Glomerular endothelial cell (primary cell): ENCODE measurements around the gene RAB7A. TPM values are rescaled to one million over a fixed set of nuclear protein-coding genes. Genes with fewer than 3 reads are reported as not detected.
"Not testable (repeated sequence)": the region's sequence is repeated elsewhere in the genome, so short reads cannot be mapped to it uniquely, and the experiment has no call there.

Source experiments
- DNase-seq: peaks from one replicate; pipeline ENCODE4 v3.0.0-alpha.2; 2011; ENCODE audit warnings: low read depth, low spot score; ENCODE audit errors: extremely low read depth
- total RNA-seq: library from RNA; depleted of rRNA; stranded (reverse); fragments of >200 nt; gene quantifications from 2 replicates; pipeline ENCODE4 v1.2.3, GENCODE V29; 2015

RAB7A gene
- total RNA-seq, 1 donor from 2014 or later = 162 TPM

DNA sequence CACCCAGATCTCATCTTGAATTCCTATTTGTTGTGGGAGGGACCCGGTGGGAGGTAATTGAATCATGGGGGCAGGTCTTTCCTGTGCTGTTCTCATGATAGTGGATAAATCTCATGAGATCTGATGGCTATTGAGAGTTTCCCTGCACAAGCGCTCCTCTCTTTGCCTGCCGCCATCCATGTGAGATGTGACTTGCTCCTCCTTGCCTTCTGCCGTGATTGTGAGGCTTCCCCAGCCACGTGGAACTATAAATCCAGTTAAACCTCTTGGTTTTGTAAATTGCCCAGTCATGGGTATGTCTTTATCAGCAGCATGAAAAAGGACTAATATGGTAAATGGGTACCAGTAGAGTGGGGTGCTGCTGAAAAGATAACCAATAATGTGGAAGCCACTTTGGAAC lies 23.6 kb downstream of the RAB7A start:
- DNase-seq = not testable (repeated sequence)

DNA sequence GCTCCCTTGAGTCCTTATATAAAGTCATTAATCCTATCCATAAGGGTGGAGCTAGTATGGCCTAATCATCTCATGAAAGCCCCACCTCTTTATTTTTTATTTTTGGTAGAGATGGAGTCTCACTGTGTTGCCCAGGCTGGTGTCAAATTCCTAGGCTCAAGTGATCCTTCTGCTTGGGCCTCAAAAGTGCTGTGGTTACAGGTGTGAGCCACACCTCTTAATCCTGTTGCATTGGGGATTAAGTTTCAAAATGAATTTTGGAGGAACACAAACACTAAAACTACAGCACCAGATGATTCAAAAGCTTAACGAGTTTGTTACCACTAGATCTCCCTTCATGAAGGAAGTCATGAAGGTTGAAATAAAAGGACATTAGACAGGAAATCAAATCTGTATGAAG lies 27.7 kb downstream of the RAB7A start:
- DNase-seq = no peak

DNA sequence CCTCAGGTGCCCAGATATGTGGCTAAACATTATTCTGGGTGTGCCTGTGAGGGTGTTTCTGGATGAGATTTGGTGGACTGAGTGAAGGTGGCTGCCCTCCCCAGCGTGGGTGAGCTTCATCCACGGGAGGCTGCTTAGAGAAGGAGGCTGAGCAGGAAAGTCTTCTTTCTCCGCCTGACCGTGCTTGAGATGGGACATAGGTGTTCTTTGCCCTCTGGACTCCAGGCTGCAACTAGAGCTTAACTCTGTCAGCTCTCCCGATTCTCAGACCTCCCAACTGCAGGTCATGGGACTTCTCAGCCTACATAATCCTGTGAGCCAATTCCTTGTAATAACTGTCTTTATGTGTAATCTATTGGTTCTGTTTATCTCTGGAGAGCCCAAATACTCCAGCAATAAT lies 34.1 kb downstream of the RAB7A start:
- no peak for DNase-seq

DNA sequence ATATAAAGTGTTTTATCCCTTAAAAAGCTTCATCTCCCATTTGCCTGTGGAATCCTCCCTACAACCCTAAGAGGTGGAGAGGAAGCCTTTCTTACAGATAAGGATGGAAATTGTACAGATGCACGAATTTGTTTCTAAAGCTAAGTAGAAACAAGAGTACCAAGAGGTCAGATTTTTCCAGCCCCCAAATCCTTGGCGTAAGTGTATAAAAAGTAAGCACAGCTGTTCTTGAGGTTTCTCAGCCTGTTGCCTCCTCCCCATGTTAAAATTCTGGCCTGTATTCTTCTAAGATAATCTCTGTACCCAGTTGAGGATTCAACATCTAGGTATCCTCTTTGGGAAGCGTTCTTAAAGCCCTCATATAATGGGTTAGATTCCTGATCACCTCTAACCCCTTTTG lies 34.9 kb downstream of the RAB7A start:
- DNase-seq = no peak

DNA sequence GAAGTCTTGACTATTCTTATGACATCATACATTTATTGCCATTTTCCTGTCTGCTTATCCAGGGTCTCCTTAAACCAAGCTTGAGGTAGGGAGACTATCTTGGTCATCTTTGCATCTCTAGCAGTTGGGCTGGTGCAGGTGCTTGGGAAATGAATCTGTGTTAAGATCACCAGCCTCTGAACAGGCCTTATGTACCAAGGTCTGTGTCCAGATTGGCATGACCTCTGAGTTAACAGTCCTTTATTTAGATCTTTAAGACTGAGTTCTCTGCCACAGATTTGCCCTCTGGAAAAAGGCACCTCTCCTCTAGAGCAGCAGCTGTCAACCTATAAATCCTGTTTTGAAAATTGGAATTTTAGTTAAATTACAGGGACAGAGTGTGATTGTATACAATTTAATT lies 35.4 kb downstream of the RAB7A start:
- no peak for DNase-seq

DNA sequence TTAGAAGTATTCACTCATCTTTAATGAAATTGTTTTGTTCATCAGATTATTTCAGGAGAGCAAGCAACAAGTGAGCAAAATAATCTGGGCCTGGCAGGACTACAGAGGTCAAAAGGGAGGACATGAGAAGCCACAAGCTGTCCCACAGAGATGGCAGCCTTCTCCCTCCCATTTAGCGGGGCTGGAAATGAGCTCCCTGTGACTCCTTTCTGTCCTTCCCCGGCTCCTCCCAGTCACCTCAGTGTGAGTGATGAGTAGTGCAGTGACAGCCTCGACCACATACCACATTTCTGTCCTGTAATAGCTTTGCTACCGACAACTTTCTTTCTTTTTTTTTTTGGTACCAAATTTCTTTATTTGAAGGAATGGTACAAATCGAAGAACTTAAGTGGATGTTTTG lies 38.0 kb downstream of the RAB7A start:
- DNase-seq = no peak

DNA sequence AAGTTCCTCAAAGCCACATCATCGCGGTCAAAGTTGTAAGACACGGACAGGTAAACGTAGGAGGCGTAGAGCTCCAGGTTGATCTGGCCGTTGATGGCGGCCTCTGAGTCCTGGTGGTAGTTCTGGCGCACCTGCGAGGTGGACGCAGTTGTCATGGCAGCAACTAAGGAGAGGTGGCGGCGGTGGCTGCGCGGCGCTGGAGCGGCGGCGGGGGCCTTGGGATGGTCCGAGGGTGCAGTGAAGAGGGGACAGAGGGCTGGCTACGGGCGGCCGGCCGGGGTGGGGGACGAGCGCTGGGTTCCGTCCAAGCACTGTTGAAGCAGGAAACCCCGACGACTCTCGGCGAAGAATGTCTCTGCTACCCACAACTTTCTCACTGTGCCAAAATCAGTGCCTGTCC lies 38.9 kb downstream of the RAB7A start:
- DNase-seq = no peak

DNA sequence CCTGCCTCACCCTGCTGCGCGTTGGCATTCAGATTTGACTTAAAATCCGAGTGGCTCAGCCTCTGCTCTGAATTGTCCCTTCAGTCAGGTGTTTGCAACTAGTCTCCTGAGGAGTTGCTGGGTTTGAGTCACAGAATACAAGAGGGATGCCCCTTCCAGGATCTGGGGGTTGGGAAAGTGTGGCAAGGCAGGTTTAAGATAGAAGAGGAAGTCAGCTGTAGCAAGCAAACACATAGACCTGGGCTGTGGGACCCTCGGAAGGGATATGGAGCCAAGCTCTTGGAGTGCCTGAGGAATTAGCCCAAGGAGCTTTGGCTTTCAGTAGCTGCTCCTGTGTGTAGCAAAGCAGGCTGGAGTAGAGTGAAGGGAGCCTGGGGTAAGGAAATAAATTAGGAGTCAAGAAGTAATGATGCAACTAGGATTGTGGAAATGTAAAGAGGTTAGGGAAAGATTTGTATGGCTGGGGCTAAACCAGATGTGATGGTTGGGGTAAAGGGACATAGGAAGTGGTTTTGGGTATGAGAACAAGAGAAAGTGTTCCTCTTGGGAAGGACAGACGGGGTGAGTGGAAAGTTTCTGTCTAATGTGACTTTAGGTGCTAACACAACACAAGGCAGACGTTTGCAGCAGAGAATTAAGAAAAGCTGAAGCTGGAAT lies 41.2 kb downstream of the RAB7A start:
- no peak for DNase-seq

DNA sequence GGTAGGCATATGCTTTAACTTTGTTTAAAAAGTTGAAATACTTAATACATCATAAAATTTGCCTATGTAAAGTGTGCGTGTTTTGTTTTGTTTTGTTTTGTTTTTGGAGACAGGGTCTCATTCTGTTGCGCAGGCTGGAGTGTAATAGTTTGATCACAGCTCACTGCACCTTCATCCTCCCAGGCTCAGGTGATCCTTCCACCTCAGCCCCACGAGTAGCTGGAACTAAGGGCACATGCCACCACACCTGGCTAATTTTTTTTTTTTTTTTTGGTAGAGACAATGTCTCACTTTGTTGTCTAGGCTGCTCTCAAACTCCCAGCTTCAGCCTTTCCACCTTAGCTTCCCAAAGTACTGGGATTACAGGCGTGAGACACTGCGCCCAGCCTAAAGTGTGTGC lies 42.5 kb downstream of the RAB7A start:
- DNase-seq = no peak

DNA sequence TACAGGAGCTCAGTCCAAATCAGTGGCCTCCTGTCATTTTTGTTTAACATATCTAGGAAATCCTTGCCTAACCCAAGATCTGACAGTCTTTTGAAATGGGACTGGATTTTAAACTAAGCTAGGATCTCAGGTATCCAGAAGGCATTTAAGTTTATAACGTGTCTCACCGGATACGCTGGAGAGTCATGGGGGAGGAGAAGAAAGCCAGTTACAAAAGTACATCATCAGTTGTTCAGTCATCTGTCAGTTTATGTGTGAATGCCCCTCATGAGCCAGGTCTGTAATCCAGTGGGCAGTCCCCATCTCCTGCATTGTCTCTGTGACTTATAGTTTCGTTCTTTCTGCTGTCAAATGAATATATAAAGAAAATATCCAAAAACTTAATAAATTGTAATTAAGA lies 44.4 kb downstream of the RAB7A start:
- no peak for DNase-seq

DNA sequence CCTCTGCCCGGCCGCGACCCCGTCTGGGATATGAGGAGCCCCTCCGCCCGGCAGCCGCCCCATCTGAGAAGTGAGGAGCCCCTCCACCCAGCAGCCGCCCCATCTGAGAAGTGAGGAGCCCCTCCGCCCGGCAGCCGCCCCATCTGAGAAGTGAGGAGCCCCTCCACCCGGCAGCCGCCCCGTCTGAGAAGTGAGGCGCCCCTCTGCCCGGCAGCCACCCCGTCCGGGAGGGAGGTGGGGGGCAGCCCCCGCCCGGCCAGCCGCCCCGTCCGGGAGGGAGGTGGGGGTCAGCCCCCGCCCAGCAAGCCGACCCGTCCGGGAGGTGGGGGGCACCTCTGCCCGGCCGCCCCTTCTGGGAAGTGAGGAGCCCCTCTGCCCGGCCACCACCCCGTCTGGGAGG lies 47.2 kb downstream of the RAB7A start:
- DNase-seq = not testable (repeated sequence)

DNA sequence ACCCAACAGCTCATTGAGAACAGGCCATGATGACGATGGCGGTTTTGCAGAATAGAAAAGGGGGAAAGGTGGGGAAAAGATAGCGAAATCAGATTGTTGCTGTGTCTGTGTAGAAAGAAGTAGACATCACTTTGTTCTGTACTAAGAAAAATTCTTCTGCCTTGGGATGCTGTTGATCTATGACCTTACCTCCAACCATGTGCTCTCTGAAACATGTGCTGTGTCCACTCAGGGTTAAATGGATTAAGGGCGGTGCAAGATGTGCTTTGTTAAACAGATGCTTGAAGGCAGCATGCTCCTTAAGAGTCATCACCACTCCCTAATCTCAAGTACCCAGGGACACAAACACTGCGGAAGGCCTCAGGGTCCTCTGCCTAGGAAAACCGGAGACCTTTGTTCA lies 47.6 kb downstream of the RAB7A start:
- DNase-seq = not testable (repeated sequence)

DNA sequence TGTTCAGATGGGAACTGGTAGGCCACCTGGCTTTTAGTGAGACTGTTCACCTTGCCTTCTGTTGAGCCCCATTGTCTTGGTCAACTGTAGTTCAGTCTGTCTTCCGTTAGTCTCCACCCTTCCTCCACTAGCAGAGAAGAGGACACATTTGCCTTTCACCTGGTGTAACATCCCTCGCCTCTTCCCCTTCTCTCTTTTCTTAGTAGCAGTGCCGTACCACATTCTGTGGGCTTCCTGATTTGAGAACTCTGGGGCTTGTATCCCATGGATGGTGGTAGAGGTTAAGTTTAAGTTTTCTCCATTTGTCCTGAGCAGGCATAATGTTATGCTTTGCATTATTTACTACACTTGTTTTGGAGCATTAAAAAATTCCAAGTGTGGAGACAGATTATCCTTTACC lies 49.3 kb downstream of the RAB7A start:
- DNase-seq = no peak

DNA sequence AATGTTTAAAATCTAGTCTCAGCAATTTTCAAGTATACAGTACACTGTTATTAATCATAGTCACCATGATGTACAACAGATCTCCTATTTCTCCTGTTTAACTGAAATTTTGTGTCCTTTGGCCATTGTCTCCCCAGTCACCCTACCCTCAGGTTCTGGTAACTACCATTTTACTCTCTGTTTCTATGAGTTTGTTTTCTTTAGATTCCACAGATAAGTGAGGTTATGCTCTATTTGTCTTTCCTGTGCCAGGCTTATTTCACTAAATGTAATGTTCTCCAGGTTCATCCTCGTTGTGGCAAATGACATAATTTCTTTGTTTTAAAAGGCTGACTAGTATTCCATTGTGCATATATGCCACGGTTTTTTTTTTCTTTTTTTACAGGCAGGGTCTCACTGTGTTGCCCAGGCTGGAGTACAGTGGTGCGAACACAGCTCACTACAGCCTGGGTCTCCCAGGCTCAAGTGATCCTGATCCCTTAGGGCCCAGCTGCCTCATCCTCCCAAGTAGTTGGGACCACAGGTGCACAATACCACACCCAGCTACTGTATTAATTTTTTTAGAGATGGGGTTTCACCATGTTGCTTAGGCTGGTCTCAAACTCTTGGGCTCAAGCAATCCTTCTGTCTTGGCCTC lies 50.0 kb downstream of the RAB7A start:
- DNase-seq = no peak

DNA sequence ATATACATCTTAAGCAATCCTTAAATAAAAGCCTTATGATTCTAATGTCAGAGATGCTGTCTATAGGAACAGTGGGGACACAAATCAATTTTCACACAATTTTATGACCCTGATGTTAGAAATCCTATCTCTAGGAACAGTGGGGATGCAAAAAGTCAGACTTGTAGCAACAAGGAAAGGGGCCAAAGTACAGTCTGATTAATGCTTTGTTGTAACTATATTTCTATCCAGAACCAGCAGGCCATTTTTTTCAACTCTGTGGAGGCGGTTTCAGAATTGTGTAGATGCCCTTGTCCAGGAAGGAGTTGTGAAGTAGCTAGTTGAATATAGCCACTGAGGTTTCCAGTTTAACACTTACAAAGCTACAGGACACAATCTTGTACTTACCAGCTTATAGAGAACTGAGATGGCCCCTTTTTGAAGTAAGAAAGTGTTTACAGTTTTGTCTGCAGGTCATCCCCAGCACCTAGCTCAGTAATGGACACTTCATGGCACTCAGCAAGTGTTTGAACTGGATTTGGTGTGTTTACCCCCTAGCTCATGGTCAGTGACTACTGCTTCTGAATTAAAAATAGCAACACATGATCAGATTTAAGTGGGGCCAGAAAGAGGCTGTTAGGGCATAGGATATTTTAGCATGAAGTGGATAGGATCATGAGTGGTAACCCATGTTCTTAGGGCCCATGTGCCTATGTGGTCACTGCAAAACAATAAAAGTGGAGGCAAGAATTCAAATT lies 54.3 kb downstream of the RAB7A start:
- no peak for DNase-seq

DNA sequence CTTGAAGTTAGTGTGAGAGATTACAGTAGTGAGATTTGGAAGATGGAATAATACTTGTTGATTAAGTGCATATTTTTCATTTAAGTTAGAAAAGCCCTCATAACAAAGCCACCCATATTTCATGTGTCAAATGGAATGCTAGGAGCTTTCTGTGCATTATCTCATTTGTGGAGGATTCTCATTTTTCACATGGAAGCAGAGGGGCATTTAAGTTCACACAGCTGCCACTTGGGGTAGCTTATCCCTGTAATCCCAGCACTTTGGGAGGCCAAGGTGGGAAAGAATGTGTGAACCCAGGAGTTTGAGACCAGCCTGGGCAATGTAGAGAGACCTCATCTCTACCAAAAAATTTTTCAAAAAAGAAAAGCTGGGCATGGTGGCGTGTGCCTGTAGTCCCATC lies 55.2 kb downstream of the RAB7A start:
- DNase-seq = no peak

DNA sequence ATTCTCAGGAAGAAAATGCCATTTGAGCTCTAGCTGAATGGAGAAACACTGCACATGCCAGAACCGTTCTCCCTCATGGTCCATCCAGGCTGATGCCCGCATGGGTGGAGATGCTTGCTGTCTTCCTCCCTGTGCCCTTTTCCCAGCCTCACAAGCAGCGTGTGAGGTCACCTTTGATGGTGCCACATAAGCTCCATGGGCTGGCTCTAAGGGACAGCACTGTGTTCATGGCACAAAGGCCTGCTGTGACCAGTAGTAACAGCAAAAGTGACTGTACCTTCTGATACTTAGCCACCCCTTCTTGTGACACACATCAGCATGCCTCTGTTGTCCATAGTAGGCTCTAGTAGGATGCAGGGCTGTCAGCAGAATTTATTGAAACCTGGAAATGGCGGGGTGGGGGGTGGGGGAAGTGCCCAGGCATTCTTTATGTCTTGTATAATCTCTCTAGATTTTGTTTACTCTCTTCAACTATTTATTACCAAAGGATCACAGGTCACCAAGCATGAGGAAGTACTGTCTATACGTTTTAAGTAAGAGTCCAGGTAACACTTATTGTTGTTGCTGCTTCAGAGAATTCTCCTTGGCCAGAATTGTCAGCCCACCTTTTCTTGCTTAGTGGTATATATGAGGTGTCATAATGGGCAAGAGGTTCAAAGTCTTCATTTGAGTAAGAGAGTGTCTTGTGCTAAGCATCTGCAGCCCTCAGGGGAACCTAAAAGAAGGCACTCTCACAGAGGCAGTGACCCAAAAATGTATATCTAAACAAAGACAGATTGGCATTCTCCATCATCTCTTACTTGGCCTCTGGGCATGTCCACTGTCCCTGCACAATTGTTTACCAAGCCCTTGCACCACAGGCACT lies 56.5 kb downstream of the RAB7A start:
- no peak for DNase-seq

DNA sequence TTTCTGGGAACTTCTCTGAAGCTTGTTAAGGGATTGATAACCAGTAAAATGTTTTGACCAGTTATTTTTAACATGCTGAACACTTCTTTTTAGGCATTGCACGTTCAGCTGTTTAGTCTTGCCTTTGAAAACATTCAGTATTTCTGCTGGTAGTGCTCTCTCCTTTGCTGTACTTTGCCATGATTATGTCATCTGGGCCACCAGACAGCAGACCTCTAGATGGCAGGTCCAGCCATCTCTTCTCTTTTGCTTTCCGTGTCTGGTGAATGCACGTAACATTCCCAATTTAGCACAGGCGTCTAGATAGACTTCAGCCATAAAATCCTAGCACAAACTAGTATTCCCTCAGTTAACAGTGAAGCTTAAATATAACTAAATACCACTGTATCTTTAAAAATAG lies 57.8 kb downstream of the RAB7A start:
- no peak for DNase-seq

DNA sequence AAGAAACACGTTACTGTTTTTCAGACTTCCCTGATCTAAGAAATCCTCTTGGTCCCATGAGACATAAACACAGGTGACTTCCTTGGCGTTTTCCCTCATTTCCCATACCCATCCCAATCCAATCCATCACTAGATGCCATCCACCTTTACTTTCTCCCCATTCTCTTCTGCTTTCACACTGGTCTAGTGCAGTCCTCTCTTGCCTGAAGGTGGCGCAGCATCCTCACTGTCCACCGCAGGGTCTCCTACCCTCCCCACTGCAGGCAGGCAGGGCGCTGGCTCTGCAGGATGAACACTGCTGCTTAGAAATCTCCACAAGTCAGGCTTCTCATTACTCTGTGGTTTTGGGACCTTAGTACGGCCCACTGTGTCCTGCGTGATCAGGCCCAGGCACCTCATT lies 58.2 kb downstream of the RAB7A start:
- DNase-seq = no peak

DNA sequence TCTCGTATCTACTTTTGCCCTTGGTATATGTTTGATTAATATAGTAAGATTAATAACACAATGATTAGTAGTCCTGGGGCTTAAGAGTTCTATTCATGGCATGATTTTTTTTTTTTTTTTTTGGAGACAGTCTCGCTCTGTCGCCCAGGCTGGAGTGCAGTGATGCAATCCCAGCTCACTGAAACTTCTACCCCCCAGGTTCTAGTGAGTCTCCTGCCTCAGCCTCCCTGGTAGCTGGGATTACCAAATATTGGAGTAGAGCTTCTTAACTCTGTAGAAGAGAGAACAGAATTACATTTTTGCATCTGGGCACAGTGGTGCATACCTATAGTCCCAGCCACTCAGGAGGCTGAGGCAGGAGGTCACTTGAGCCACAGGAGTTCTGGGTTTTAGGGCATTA lies 58.9 kb downstream of the RAB7A start:
- no peak for DNase-seq

DNA sequence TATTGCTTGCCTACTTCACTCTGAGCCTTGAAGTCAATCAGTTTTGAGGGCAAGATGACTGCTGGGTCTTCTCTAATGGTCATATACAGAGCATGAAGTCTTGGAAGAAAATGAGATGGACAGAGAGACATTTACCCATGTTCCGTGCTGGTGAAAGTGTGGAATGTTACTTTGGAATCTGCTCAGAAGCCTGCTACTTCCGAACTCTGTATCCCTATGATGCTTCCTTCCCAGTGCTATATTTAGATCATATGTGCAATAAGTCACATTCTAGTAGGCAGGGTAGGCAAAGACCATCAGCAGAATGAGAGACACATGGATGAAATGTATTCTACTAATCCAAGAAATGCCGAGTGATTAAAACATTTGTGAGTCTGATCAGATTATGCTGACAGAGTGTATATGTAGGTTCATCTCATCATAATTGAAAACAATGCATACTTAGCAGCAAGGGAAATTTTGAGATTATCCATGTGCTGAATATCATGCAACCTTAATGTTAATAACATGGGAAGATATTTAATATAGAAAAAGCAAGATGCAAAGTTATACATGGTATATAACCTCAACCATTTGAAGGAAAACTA lies 60.5 kb downstream of the RAB7A start:
- no peak for DNase-seq
